ENCODE results near the gene CANX. TPM values are rescaled to one million over a fixed set of nuclear protein-coding genes. Genes with fewer than 3 reads are reported as not detected.

CANX gene
- total and polyA plus RNA-seq, 2 of the 13 experiments (the other 11 are each of a cell fraction or from before 2014, with no cell fraction given) = 477 to 680 TPM

- 0 out of 2 replicates have a peak, but pooled peaks have one; percentile 50 for TF ChIP-seq PRDM15 (CRISPR knock-in tag; IDR thresholded peaks at IDR 0.05)
- TF ChIP-seq ZNF710 (CRISPR knock-in tag; IDR thresholded peaks at IDR 0.05; ENCODE audit: borderline replicate concordance) = peak; percentile 58; the same call in 1 of the 2 replicates
- no peak for TF ChIP-seq ZNF615 (CRISPR knock-in tag; IDR thresholded peaks at IDR 0.05; ENCODE audit: borderline replicate concordance)
- no peak for TF ChIP-seq BRCA1 (CRISPR knock-in tag; IDR thresholded peaks at IDR 0.05)
- peak; percentile 57; the same call in 1 of the 2 replicates for TF ChIP-seq ZKSCAN8 (CRISPR knock-in tag; IDR thresholded peaks at IDR 0.05; ENCODE audit: borderline replicate concordance)
- peak; percentile 77; the same call in 1 of the 2 replicates for TF ChIP-seq ZNF350 (CRISPR knock-in tag; IDR thresholded peaks at IDR 0.05; ENCODE audit: borderline replicate concordance, low read depth)
- TF ChIP-seq ZNF629 (CRISPR knock-in tag; conservative IDR thresholded peaks at IDR 0.05) = no peak
- peak; percentile 65 for TF ChIP-seq SPEN (CRISPR knock-in tag; IDR thresholded peaks at IDR 0.05; ENCODE audit: low read depth)
- TF ChIP-seq RARG (CRISPR knock-in tag; IDR thresholded peaks at IDR 0.05; ENCODE audit: low read depth) = peak; percentile 64; the same call in 1 of the 2 replicates
- peak; percentile 79 for TF ChIP-seq ZMYM4 (CRISPR knock-in tag; IDR thresholded peaks at IDR 0.05)
- no peak for TF ChIP-seq ZNF672 (CRISPR knock-in tag; IDR thresholded peaks at IDR 0.05)
- TF ChIP-seq ZNF333 (CRISPR knock-in tag; IDR thresholded peaks at IDR 0.05; ENCODE audit: borderline replicate concordance) = peak; percentile 43; the same call in 1 of the 2 replicates
- TF ChIP-seq NFIB (CRISPR knock-in tag; IDR thresholded peaks at IDR 0.05; ENCODE audit: borderline replicate concordance) = no peak
- peak; percentile 92; the same call in 1 of the 2 replicates for TF ChIP-seq ZNF101 (CRISPR knock-in tag; IDR thresholded peaks at IDR 0.05; ENCODE audit: borderline replicate concordance, low read depth)
- peak; percentile 66; the same call in 1 of the 2 replicates for TF ChIP-seq HNF4A (CRISPR knock-in tag; IDR thresholded peaks at IDR 0.05)
- TF ChIP-seq HES4 (CRISPR knock-in tag; IDR thresholded peaks at IDR 0.05; ENCODE audit: borderline replicate concordance) = 0 out of 2 replicates have a peak, but pooled peaks have one; percentile 40
- peak; percentile 81; the same call in 1 of the 2 replicates for TF ChIP-seq MXD4 (CRISPR knock-in tag; IDR thresholded peaks at IDR 0.05)
- TF ChIP-seq ONECUT2 (CRISPR knock-in tag; IDR thresholded peaks at IDR 0.05) = no peak
- TF ChIP-seq HOXA5 (CRISPR knock-in tag; IDR thresholded peaks at IDR 0.05) = peak; percentile 81; the same call in 1 of the 2 replicates
- TF ChIP-seq ATM (IDR thresholded peaks at IDR 0.05; ENCODE audit: borderline replicate concordance) = no peak
- TF ChIP-seq ZSCAN20 (CRISPR knock-in tag; IDR thresholded peaks at IDR 0.05; ENCODE audit: borderline replicate concordance) = peak; percentile 53; the same call in 1 of the 2 replicates
- no peak for TF ChIP-seq RFX1 (IDR thresholded peaks at IDR 0.05)
- no peak for TF ChIP-seq SNRNP70 (IDR thresholded peaks at IDR 0.05; ENCODE audit: low read depth, low read length)
- TF ChIP-seq ZBTB20 (CRISPR knock-in tag; IDR thresholded peaks at IDR 0.05; ENCODE audit: borderline replicate concordance, low read depth) = no peak; the same call in 1 of the 2 replicates
- TF ChIP-seq ZNF782 (CRISPR knock-in tag; IDR thresholded peaks at IDR 0.05; ENCODE audit: borderline replicate concordance) = 0 out of 2 replicates have a peak, but pooled peaks have one; percentile 86
These were observed 20.3 kb upstream of the CANX start (continued) for GRCh38 chr5:179678223-179679013.

Data from HepG2 (cell line).